GM21528 (cell line): ENCODE results near the gene CHCHD6.

Experiments
- ATAC-seq: cut with Tn5 transposase; IDR thresholded peaks from one replicate; pipeline ENCODE4 v1.9.1; 2021; ENCODE audit warnings: mild to moderate bottlenecking, moderate library complexity; ENCODE audit not compliant: unreplicated experiment, low FRiP score

The CHCHD6 gene

GRCh38 chr3:126851934-126852333, 147.9 kb downstream of the CHCHD6 start:
- ATAC-seq: no peak

- no peak for ATAC-seq
These were observed 148.5 kb downstream of the CHCHD6 start for GRCh38 chr3:126852511-126852910.

GRCh38 chr3:126854666-126855065, 150.6 kb downstream of the CHCHD6 start:
- ATAC-seq: no peak

GRCh38 chr3:126855374-126855773, 151.3 kb downstream of the CHCHD6 start:
- ATAC-seq: no peak

GRCh38 chr3:126857928-126858327, 153.9 kb downstream of the CHCHD6 start:
- ATAC-seq: no peak

- no peak for ATAC-seq
These were observed 154.4 kb downstream of the CHCHD6 start for GRCh38 chr3:126858401-126858800.

GRCh38 chr3:126858887-126859286, 154.8 kb downstream of the CHCHD6 start:
- no peak for ATAC-seq

GRCh38 chr3:126859415-126860246, 155.6 kb downstream of the CHCHD6 start:
- no peak for ATAC-seq

GRCh38 chr3:126865736-126866135, 161.7 kb downstream of the CHCHD6 start:
- ATAC-seq: no peak

GRCh38 chr3:126866175-126866759, 162.2 kb downstream of the CHCHD6 start:
- ATAC-seq: no peak

- ATAC-seq: no peak
These were observed 163.3 kb downstream of the CHCHD6 start for GRCh38 chr3:126867190-126867862.

GRCh38 chr3:126867863-126868200, 163.8 kb downstream of the CHCHD6 start:
- no peak for ATAC-seq

- no peak for ATAC-seq
These were observed 166.7 kb downstream of the CHCHD6 start for GRCh38 chr3:126870608-126871210.

GRCh38 chr3:126872701-126873342, 168.8 kb downstream of the CHCHD6 start:
- no peak for ATAC-seq

- no peak for ATAC-seq
These were observed 169.4 kb downstream of the CHCHD6 start for GRCh38 chr3:126873416-126873815.

- ATAC-seq: no peak
These were observed 174.6 kb downstream of the CHCHD6 start for GRCh38 chr3:126878664-126879063.

GRCh38 chr3:126880901-126881300, 176.9 kb downstream of the CHCHD6 start:
- ATAC-seq: no peak

- ATAC-seq: no peak
These were observed 177.8 kb downstream of the CHCHD6 start for GRCh38 chr3:126881861-126882260.

- ATAC-seq: no peak
These were observed 179.2 kb downstream of the CHCHD6 start for GRCh38 chr3:126883241-126883640.

- ATAC-seq: no peak
These were observed 181.4 kb downstream of the CHCHD6 start for GRCh38 chr3:126885425-126885824.

GRCh38 chr3:126886217-126886616, 182.2 kb downstream of the CHCHD6 start:
- no peak for ATAC-seq
